KOPT-K1 (cell line): ENCODE measurements around the gene TBC1D10A.

ENCODE experiments used
- H3K27ac ChIP-seq: fragments of 200-600 bp; sonication (generic); 2 replicates; pipeline ENCODE4 v1.5.1; 2016; ENCODE audit warnings: antibody characterized with exemption, mild to moderate bottlenecking, low read depth, low read length; ENCODE audit not compliant: poor library complexity, severe bottlenecking
- H3K36me3 ChIP-seq: fragments of 200-600 bp; sonication (generic); 2 replicates; pipeline ENCODE4 v1.5.1; 2017; ENCODE audit warnings: antibody characterized with exemption, mild to moderate bottlenecking, low read length, moderate library complexity; ENCODE audit not compliant: insufficient read depth
- H3K9me3 ChIP-seq: fragments of 200-600 bp; sonication (generic); 2 replicates; pipeline ENCODE4 v1.5.1; 2017; ENCODE audit warnings: antibody characterized with exemption, low read length, mild to moderate bottlenecking; ENCODE audit not compliant: insufficient read depth, poor library complexity, severe bottlenecking

The TBC1D10A gene

GRCh38 chr22:30282616-30283046, 44.1 kb downstream of the TBC1D10A start:
- peak overlapping the region; percentile 88 for H3K27ac ChIP-seq
- no peaks in the 10 kb centered on the region for H3K36me3 ChIP-seq
- H3K9me3 ChIP-seq: no peaks in the 10 kb centered on the region

DNA sequence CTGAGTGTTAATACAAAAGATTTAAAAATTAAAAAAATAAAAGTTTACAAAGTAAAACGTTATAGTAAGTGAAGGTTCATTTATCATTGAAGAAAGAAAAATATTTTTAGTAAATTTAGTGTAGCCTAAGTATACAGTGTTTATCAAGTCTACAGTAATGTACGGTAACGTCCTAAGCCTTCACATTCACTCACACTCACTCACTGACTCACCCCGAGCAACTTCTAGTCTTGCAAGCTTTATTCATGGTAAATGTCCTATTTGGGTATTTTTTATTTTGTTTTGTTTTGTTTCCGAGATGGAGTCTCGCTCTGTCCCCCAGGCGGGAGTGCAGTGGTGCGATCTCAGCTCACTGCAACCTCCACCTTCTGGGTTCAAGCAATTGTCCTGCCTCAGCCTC, 46.2 kb downstream of the TBC1D10A start:
- Histone ChIP-seq H3K36me3 (no peaks in the 10 kb centered on the region), H3K27ac (no peak overlapping the region), H3K9me3 (no peaks in the 10 kb centered on the region)

GRCh38 chr22:30279932-30280331, 46.8 kb downstream of the TBC1D10A start:
- Histone ChIP-seq H3K27ac (peak overlapping the region; percentile 29), H3K9me3 (no peaks in the 10 kb centered on the region), H3K36me3 (no peaks in the 10 kb centered on the region)

DNA sequence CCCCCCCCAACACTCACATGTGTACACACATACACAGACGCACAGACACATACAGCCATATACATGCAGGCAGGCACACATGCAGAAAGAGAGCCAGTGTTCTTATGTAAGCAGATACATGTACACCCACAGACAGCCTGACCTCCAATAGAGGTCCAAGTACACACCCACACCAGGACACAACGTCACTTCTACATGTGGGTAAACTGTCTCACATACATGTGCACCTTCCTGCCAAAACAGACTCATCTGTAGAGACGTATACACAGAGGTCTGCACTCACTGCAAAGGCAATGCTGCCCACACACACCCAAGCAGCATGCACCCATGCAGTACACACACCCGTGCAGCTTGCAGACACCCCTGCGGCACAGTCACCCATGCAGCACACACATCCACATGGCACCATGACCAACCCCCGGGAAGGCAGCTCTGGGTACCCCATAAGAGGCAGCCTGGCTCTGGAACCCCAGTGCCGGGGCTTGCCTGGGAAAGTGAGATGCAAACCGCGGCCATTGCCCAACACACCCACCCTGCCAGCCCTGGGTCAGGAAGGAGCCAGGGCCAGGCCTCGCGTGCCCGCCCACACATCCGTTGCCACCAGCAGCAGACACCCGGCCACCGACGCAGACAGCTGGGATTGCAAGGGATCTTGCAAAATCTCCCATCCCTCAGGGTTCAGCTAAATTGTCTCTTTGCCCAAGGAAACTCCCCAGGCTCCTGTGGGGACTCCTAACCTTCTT, 47.5 kb downstream of the TBC1D10A start:
- no peaks in the 10 kb centered on the region for H3K36me3 ChIP-seq
- H3K27ac ChIP-seq: peak overlapping the region; percentile 29
- no peaks in the 10 kb centered on the region for H3K9me3 ChIP-seq

DNA sequence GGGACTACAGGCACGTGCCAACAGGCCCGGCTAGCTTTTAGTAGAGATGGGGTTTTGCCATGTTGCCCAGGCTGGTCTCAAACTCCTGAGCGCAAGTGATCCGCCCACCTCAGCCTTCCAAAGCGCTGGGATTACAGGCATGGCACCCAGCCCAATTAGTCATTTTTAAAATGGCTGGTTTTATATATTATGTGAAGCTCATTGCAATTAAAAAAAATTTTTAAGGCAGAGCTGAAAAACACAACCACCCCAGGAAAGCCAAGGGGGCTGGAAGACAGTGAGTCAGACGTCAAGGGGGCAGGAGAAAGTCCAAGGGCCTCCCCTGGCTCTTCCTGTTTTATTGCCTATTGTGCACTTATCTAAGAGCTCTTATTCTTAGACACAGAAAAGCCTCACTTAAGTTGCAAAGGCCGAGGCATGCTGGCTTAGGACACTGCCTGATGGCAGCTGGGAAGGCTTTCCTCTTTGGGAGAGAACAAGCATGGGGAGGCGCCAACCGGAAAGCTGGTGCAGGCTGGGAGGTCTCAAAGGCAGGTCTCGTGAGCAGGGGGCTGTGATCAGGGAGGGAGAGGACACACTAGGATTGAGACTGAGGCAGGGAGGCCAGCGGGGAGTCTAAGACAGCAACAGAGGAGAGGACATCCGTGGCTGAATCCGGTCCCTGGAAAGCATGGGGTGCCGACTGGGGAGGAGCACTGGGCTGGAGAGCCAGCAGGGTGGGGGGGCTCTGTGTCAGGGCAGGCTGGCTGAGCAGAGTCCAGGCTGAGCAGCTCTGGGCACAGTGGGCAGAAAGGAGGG, 49.0 kb downstream of the TBC1D10A start:
- H3K9me3 ChIP-seq: no peaks in the 10 kb centered on the region

DNA sequence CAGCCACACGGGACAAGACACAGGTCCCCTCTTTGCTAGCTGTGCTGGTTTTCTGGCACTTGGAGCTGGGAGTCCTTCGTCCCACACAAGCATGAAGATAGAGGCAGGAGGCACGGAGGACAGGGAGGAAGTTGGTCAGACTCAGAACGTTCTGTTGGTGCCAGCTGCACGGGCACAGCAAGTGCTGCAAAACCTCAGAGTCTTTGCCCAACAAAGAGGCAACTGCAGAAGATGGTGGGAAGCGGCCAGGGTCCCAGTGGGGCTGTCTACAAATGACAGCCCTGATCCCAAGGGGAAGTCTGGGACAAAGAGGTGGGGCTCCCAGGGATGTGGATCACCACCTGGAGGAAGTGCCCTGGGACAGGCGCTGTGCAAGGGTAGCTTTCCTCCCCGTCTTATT, 50.7 kb downstream of the TBC1D10A start:
- no peaks in the 10 kb centered on the region for H3K9me3 ChIP-seq
- H3K27ac ChIP-seq: peak overlapping the region; percentile 90
- H3K36me3 ChIP-seq: peaks cover 13% of the 10 kb centered on the region

More for the DNA sequence above, 49.0 kb downstream of the TBC1D10A start:
- H3K27ac ChIP-seq: peak overlapping the region; percentile 90
- H3K36me3 ChIP-seq: 0 out of 2 replicates have a peak, but pooled peaks cover 7% of the 10 kb centered on the region

DNA sequence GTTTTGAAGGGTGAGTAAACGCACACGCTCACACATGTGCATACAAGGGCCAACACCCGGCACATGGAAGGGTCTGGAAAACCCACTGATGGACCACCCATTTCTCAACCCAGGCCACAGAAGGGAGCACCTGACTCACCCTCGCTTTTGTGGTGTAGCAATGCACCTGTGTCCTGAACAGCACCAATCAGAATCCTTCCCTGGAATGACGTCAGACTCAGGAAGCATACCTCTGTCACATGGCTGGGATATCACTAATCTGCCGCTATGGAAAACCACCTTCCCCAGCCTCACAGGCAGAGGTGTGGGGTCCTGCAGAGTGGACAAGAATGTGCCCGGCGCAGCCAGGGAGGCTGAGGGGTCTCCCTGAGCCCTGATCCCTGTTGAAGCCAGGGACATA, 51.1 kb downstream of the TBC1D10A start:
- Histone ChIP-seq H3K9me3 (no peaks in the 10 kb centered on the region), H3K36me3 (peaks cover 17% of the 10 kb centered on the region), H3K27ac (peak overlapping the region; percentile 90)

- Histone ChIP-seq H3K9me3 (no peaks in the 10 kb centered on the region), H3K27ac (peak overlapping the region; percentile 90), H3K36me3 (peaks cover 29% of the 10 kb centered on the region)
Observed at GRCh38 chr22:30274437-30274812, 52.3 kb downstream of the TBC1D10A start.

DNA sequence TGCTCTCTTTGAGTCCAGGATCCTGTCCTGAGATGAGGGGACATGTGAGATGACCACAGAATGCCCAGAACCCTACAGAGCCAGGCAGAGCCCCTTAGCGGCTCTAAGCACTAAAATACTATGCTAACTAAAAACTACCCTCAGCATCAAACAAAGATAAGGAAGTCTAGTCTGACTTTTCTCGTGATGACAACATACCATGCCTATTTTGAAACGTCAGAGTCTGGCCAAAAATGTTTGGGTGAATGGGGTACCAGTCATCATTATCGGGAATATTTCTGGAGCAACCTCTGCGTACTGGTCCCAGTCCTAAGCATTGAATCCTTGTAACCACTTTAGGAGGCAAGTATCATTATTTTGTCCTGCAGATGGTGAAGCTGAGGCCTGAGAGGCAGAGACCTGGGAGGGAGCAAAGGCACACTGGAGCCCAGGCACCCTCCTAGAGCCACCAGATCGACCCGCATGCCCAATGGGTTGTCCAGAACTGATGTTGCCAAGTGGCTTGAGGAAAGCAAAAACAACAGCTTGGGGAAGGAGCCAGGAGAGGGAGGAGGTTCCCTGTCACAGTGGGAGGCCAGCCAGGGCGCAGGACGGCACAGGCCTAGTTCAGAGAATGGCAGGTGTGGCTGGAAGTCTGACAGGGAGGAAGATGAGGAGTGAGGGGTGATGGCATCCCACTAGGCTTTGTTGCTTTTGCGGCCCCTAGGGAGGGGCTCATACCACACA, 52.9 kb downstream of the TBC1D10A start:
- Histone ChIP-seq H3K27ac (peak overlapping the region; percentile 90), H3K36me3 (peaks cover 35% of the 10 kb centered on the region), H3K9me3 (no peaks in the 10 kb centered on the region)

DNA sequence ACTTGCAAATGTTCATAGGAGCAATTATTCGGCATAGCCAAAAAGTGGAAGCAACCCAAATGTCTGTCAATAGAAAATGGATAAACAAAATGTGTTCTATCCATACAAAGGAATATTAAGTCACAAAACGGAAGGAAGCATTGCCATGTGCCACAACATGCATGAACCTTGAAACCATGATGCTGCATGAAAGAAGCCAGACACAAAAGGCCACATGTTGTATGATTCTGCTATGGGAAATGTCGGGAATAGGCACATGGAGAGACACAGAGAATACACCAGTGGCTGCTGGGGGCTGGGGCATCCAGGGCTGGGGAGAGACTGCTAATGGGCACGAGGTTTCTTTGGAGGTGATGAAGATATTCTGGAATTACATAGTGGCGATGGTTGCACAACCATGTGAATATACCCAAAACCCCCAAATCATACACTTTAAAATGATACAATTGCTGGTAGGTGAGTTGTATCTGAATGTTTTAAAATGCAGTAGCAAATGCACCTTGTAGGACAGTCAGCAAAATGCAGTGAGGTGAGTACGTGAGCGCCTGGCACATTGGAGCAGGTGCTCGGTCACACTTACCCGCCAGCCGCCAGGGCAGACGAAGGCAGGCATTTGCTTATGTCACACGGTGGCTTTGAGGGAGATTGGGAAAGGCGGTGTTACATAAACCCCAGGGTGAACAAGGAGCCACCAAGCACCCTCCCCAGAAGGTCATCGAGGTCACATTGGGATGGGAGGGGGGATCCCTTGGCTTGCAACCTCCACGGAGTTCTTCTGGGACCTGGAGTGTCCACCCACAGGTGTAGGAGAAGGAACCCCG, 53.8 kb downstream of the TBC1D10A start:
- Histone ChIP-seq H3K27ac (peak overlapping the region; percentile 90), H3K36me3 (peaks cover 42% of the 10 kb centered on the region), H3K9me3 (no peaks in the 10 kb centered on the region)

GRCh38 chr22:30270832-30271231, 55.9 kb downstream of the TBC1D10A start:
- H3K27ac ChIP-seq: peak overlapping the region; percentile 19
- H3K9me3 ChIP-seq: no peaks in the 10 kb centered on the region
- H3K36me3 ChIP-seq: peaks cover 42% of the 10 kb centered on the region

DNA sequence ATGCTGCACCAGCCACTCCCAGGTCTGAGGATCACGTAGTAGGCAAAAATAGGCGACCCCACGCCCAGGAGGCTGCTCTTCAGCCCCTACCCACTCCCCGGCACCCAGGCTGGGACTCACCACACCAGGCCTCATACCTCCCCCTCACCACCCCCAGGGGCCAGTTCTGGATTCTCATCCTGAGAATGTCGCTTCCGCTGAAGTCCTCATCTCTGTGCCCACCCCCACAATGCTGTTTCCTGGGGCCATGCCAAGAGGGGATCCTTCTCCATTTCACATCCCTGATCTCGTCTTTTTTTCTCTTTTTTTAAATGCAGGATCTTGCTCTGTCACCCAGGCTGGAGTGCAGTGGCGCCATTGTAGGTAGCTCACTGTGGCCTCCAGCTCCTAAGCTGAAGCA, 58.4 kb downstream of the TBC1D10A start:
- Histone ChIP-seq H3K27ac (peak overlapping the region; percentile 100), H3K9me3 (no peaks in the 10 kb centered on the region), H3K36me3 (peaks cover 58% of the 10 kb centered on the region)

- H3K36me3 ChIP-seq: peaks cover 55% of the 10 kb centered on the region
- no peaks in the 10 kb centered on the region for H3K9me3 ChIP-seq
- H3K27ac ChIP-seq: peak overlapping the region; percentile 100
Observed at GRCh38 chr22:30267382-30268302, 59.1 kb downstream of the TBC1D10A start.
